ENCODE results near the gene ELAVL2.

- no peak for TF ChIP-seq CTCF (IDR thresholded peaks at IDR 0.05)
- no peak for TF ChIP-seq EP300 (IDR thresholded peaks at IDR 0.05)
- no peak for TF ChIP-seq POLR2A (IDR thresholded peaks at IDR 0.05; ENCODE audit: low read depth)
- no peak for TF ChIP-seq POLR2AphosphoS5 (IDR thresholded peaks at IDR 0.05)
Measured at GRCh38 chr9:23841304-23841703, 15.3 kb upstream of the ELAVL2 start.
